Stimulated activated CD4-positive, alpha-beta T cell treated with anti-CD3 and anti-CD28 coated beads, TNF-alpha, amount 100 ng/mL, for 1 hour (primary cell): ENCODE data around the gene RFPL1.
A peak's percentile ranks its signal among the peaks of the same experiment; 100 is the strongest.

Experiments
- DNase-seq, 3 donors: peaks; one replicate each; pipeline ENCODE4 v3.0.0-alpha.2; 2020; ENCODE audit warnings: low read depth in 3 of 3, low spot score in 1 of 3

The RFPL1 gene

GRCh38 chr22:29442976-29443375, 4.6 kb downstream of the RFPL1 start:
- no peak for DNase-seq

GRCh38 chr22:29443452-29443851, 5.1 kb downstream of the RFPL1 start:
- no peak for DNase-seq

GRCh38 chr22:29443861-29444792, 5.7 kb downstream of the RFPL1 start:
- DNase-seq = no peak

GRCh38 chr22:29445508-29445907, 7.1 kb downstream of the RFPL1 start:
- no peak for DNase-seq

GRCh38 chr22:29447906-29448305, 9.5 kb downstream of the RFPL1 start:
- no peak for DNase-seq

- DNase-seq = no peak
Observed at GRCh38 chr22:29449296-29449875, 11.0 kb downstream of the RFPL1 start.

- DNase-seq = no peak
Observed at GRCh38 chr22:29450222-29450621, 11.8 kb downstream of the RFPL1 start.

- no peak for DNase-seq
Observed at GRCh38 chr22:29451863-29452262, 13.5 kb downstream of the RFPL1 start.

GRCh38 chr22:29454276-29454675, 15.9 kb downstream of the RFPL1 start:
- DNase-seq = no peak

- DNase-seq = no peak
Observed at GRCh38 chr22:29456211-29456671, 17.9 kb downstream of the RFPL1 start.

- no peak for DNase-seq
Observed at GRCh38 chr22:29457730-29458129, 19.3 kb downstream of the RFPL1 start.

- DNase-seq = no peak
Observed at GRCh38 chr22:29458551-29458950, 20.2 kb downstream of the RFPL1 start.

GRCh38 chr22:29459773-29460172, 21.4 kb downstream of the RFPL1 start:
- DNase-seq = no peak

- DNase-seq = no peak
Observed at GRCh38 chr22:29461263-29461662, 22.9 kb downstream of the RFPL1 start.

- DNase-seq = no peak
Observed at GRCh38 chr22:29463629-29464028, 25.2 kb downstream of the RFPL1 start.

- no peak for DNase-seq
Observed at GRCh38 chr22:29464581-29464980, 26.2 kb downstream of the RFPL1 start.

GRCh38 chr22:29469755-29470154, 31.4 kb downstream of the RFPL1 start:
- no peak for DNase-seq

- peak; percentile 8 to 59 (median 36) for DNase-seq
Observed at GRCh38 chr22:29470159-29470855, 31.9 kb downstream of the RFPL1 start.

- no peak for DNase-seq
Observed at GRCh38 chr22:29473001-29473400, 34.6 kb downstream of the RFPL1 start.

GRCh38 chr22:29475550-29475949, 37.2 kb downstream of the RFPL1 start:
- DNase-seq = no peak

GRCh38 chr22:29476116-29476515, 37.7 kb downstream of the RFPL1 start:
- no peak for DNase-seq
